ENCODE results near the gene MEIG1. TPM values are rescaled to one million over a fixed set of nuclear protein-coding genes. Genes with fewer than 3 reads are reported as not detected.
"Not testable (repeated sequence)": the region's sequence is repeated elsewhere in the genome, so short reads cannot be mapped to it uniquely, and the experiment has no call there.

The MEIG1 gene
- total and polyA plus RNA-seq, 5 donors = 0.34 TPM; not detected in 4

GRCh38 chr10:14993500-14994455, 34.6 kb downstream of the MEIG1 start:
- intact Hi-C loops (cut with DNase I) = not testable (repeated sequence)

GRCh38 chr10:14995964-14996565, 36.9 kb downstream of the MEIG1 start:
- WGBS = 86% methylated on average over 50 of the region's 50 CpGs
- Histone ChIP-seq H3K27ac (ENCODE audit: low read length) (no peak overlapping the region), H3K4me3 (ENCODE audit: low read length) (no peak overlapping the region), H3K27me3 (ENCODE audit: control insufficient read depth, insufficient read depth) (no peaks in the 10 kb centered on the region), H3K9me3 (ENCODE audit: control insufficient read depth, low read length) (no peaks in the 10 kb centered on the region), H3K4me1 (ENCODE audit: control insufficient read depth, insufficient read depth, low read length) (no peaks in the 10 kb centered on the region)
- ATAC-seq = no peak
- intact Hi-C loops (cut with DNase I) = no loop called here
- DNase-seq = no peak

More at GRCh38 chr10:14993500-14994455, 34.6 kb downstream of the MEIG1 start:
- ATAC-seq; H3K4me1 ChIP-seq (ENCODE audit: control insufficient read depth, insufficient read depth, low read length); H3K27me3 ChIP-seq (ENCODE audit: control insufficient read depth, insufficient read depth); H3K27ac ChIP-seq (ENCODE audit: low read length); H3K9me3 ChIP-seq (ENCODE audit: control insufficient read depth, low read length); H3K4me3 ChIP-seq (ENCODE audit: low read length): not testable (repeated sequence)
- WGBS = 62% methylated on average over 32 of the region's 32 CpGs
- DNase-seq = peak in 1 of 3 donors; percentile 51

GRCh38 chr10:15013530-15013929, 54.3 kb downstream of the MEIG1 start:
- H3K9me3 ChIP-seq (ENCODE audit: control insufficient read depth, low read length); H3K4me3 ChIP-seq (ENCODE audit: low read length); H3K27ac ChIP-seq (ENCODE audit: low read length); ATAC-seq; H3K4me1 ChIP-seq (ENCODE audit: control insufficient read depth, insufficient read depth, low read length); DNase-seq; H3K27me3 ChIP-seq (ENCODE audit: control insufficient read depth, insufficient read depth); intact Hi-C loops (cut with DNase I): not testable (repeated sequence)
- WGBS = 76% methylated on average over 5 of the region's 5 CpGs

- intact Hi-C loops (cut with DNase I) = no loop called here
- Histone ChIP-seq H3K4me3 (ENCODE audit: low read length) (no peak overlapping the region), H3K9me3 (ENCODE audit: control insufficient read depth, low read length) (no peaks in the 10 kb centered on the region), H3K4me1 (ENCODE audit: control insufficient read depth, insufficient read depth, low read length) (no peaks in the 10 kb centered on the region), H3K27me3 (ENCODE audit: control insufficient read depth, insufficient read depth) (no peaks in the 10 kb centered on the region), H3K27ac (ENCODE audit: low read length) (no peak overlapping the region)
- 77% methylated on average over 7 of the region's 7 CpGs for WGBS
- no peak for ATAC-seq
- no peak for DNase-seq
Measured at GRCh38 chr10:15015451-15015850, 56.3 kb downstream of the MEIG1 start.

DNA sequence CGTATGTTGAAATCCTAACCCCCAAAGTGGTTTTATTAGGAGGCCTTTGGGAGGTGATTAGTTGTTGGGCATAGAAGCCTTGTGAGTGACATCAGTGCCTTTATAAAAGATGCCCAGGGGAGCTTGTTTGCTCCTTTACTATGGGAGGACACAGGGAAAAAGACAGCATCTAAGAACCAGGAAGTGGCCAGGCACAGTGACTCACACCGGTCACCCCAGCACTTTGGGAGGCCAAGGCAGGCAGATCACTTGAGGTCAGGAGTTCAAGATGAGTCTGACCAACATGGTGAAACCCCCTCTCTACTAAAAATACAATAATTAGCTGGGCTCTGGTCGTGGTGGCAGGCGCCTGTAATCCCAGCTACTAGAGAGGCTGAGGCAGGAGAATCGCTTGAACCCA, 61.8 kb downstream of the MEIG1 start:
- H3K4me1 ChIP-seq (ENCODE audit: control insufficient read depth, insufficient read depth, low read length); H3K27me3 ChIP-seq (ENCODE audit: control insufficient read depth, insufficient read depth); DNase-seq; H3K4me3 ChIP-seq (ENCODE audit: low read length); H3K27ac ChIP-seq (ENCODE audit: low read length); intact Hi-C loops (cut with DNase I); ATAC-seq; H3K9me3 ChIP-seq (ENCODE audit: control insufficient read depth, low read length): not testable (repeated sequence)
- 66% methylated on average over 3 of the region's 5 CpGs for WGBS

Other genes with a start within 250 kb of the MEIG1 start
- gene FAM107B, start 184.5 kb upstream of the MEIG1 start, total RNA-seq = 10 to 100 TPM in 2 of 4 donors, 1 to 10 TPM in 2; 7.5 to 18.7 (median 10.0) TPM
- 4.3 TPM for gene FAM107B, start 184.5 kb upstream of the MEIG1 start, polyA plus RNA-seq
- 1 to 10 TPM; 1.9 to 6.7 (median 2.6) TPM for gene CDNF, start 121.4 kb upstream of the MEIG1 start, total RNA-seq
- gene CDNF, start 121.4 kb upstream of the MEIG1 start, polyA plus RNA-seq = 4.5 TPM
- gene HSPA14, start 121.1 kb upstream of the MEIG1 start, total RNA-seq = 10 to 100 TPM in 1 of 4 donors, 1 to 10 TPM in 3; 7.4 to 10.0 (median 8.9) TPM
- gene HSPA14, start 121.1 kb upstream of the MEIG1 start, polyA plus RNA-seq = 9.5 TPM
- 1 to 10 TPM; 4.6 to 6.1 (median 5.4) TPM for gene MSANTD7, start 121.1 kb upstream of the MEIG1 start, total RNA-seq
- 2.5 TPM for gene MSANTD7, start 121.1 kb upstream of the MEIG1 start, polyA plus RNA-seq
- 1 to 10 TPM; 4.4 to 7.3 (median 5.7) TPM for gene SUV39H2, start 80.5 kb upstream of the MEIG1 start, total RNA-seq
- 1.7 TPM for gene SUV39H2, start 80.5 kb upstream of the MEIG1 start, polyA plus RNA-seq
- gene DCLRE1C, start 5.3 kb upstream of the MEIG1 start, total RNA-seq = 1 to 10 TPM; 3.8 to 4.6 (median 4.3) TPM
- 2.2 TPM for gene DCLRE1C, start 5.3 kb upstream of the MEIG1 start, polyA plus RNA-seq
- gene OLAH, start 84.6 kb downstream of the MEIG1 start, total RNA-seq = under 1 TPM in 1 of 4 donors, not detected in 3; 0.51 TPM
- 0.16 TPM for gene OLAH, start 84.6 kb downstream of the MEIG1 start, polyA plus RNA-seq
- not detected for gene ACBD7, start 129.4 kb downstream of the MEIG1 start, total RNA-seq
- gene ACBD7, start 129.4 kb downstream of the MEIG1 start, polyA plus RNA-seq = not detected
- 10 to 100 TPM in 1 of 4 donors, 1 to 10 TPM in 3; 8.3 to 12.2 (median 9.8) TPM for gene RPP38, start 138.0 kb downstream of the MEIG1 start, total RNA-seq
- 12.7 TPM for gene RPP38, start 138.0 kb downstream of the MEIG1 start, polyA plus RNA-seq
- 10 to 100 TPM; 10.1 to 11.9 (median 11.1) TPM for gene NMT2, start 209.3 kb downstream of the MEIG1 start, total RNA-seq
- gene NMT2, start 209.3 kb downstream of the MEIG1 start, polyA plus RNA-seq = 7.0 TPM

All from right cardiac atrium (tissue), 5 donors.